ENCODE results near the gene SLC16A13. TPM values are rescaled to one million over a fixed set of nuclear protein-coding genes. Genes with fewer than 3 reads are reported as not detected.
A peak's percentile ranks its signal among the peaks of the same experiment; 100 is the strongest.
"Not testable (repeated sequence)": the region's sequence is repeated elsewhere in the genome, so short reads cannot be mapped to it uniquely, and the experiment has no call there.

Gene SLC16A13, protein sequence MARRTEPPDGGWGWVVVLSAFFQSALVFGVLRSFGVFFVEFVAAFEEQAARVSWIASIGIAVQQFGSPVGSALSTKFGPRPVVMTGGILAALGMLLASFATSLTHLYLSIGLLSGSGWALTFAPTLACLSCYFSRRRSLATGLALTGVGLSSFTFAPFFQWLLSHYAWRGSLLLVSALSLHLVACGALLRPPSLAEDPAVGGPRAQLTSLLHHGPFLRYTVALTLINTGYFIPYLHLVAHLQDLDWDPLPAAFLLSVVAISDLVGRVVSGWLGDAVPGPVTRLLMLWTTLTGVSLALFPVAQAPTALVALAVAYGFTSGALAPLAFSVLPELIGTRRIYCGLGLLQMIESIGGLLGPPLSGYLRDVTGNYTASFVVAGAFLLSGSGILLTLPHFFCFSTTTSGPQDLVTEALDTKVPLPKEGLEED
- polyA plus RNA-seq = 1 to 10 TPM in 2 of 3 donors, under 1 TPM in 1; 0.49 to 2.6 (median 2.1) TPM

DNA sequence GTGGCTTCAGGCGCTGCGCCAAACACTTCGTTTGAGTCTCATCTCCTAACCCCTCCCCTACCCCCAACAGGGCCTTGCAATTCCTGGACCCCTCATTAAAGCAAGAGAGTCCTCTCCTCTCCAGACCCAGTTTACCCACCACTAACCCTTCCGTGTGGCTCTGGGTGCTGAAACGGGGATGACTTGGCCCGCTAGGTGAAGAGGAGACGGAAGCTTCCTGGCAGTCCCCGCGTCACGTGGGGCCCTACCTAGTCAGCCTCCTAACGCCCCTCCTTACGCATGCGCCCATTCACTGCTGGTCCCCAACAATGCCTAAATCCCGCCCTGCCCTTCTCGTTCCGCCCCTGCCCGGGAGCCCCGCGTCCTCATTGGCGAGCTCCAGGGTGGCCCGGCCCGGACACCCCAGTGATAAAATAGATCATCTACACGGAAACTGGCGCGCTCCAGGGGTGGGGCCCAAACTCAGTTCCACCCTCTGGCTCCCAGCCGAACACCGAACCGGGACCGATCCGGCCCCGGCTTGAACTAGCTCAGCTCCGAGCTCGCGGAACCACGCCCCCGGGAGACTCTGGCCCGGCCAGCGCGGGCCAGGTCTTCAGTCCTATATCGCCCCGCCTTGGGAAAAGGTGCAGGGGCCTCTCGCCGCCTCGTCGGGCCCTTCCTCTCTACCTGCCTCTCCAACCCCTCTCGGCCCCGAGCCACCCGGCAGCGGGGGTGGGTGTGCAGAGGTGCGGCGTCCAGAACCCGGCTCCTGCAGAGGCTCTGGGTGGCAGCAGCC lies at the start of gene SLC16A13:
Gene SLC16A13 (plus strand): TSS at position 425 of the 778 bp plus-strand sequence. CDS start 368 bp downstream, outside the sequence.
- H3K4me1 Mint-ChIP-seq = peaks cover 53 to 76% of the 10 kb centered on the region in 2 donors
- peak within 1 kb of the TSS; percentile 92 to 96 (median 94) for H3K4me3 Mint-ChIP-seq
- H3K36me3 Mint-ChIP-seq = no peaks in the 10 kb centered on the region
- peak within 1 kb of the TSS; percentile 95 to 98 (median 97) for H3K27ac Mint-ChIP-seq
- H3K9me3 Mint-ChIP-seq = no peaks in the 10 kb centered on the region
- peaks cover 0 to 8% (median 0%) of the 10 kb centered on the region in 3 donors for H3K27me3 Mint-ChIP-seq (ENCODE audit: low read depth in 3 of 3)
- peak; percentile 97 to 98 (median 98) for DNase-seq

DNA sequence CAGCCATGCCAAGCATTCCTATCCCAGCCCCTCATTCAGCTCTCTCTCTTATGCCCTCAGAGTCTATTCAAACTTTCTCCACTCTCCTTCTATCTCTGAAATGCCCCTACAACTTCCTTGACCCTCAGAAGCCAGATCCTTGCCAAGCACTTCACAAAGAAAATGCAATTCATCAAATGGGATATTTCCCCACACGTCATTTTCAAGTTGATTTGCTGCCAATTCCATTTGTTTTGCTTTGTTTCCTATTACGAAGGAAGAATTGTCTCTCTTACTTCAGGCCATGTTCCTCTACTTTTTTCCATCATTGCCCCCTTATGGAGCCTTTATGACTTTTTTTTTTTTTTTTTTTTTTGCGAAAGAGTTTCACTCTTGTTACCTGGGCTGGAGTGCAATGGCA lies 49.1 kb upstream of the SLC16A13 start:
- Mint-ChIP-seq H3K27ac (no peak overlapping the region), H3K9me3 (no peaks in the 10 kb centered on the region), H3K27me3 (ENCODE audit: low read depth in 3 of 3) (peaks cover 0 to 5% (median 0%) of the 10 kb centered on the region in 3 donors), H3K4me3 (no peak overlapping the region), H3K36me3 (peaks cover 0 to 5% (median 3%) of the 10 kb centered on the region in 3 donors), H3K4me1 (no peaks in the 10 kb centered on the region)
- DNase-seq = no peak

DNA sequence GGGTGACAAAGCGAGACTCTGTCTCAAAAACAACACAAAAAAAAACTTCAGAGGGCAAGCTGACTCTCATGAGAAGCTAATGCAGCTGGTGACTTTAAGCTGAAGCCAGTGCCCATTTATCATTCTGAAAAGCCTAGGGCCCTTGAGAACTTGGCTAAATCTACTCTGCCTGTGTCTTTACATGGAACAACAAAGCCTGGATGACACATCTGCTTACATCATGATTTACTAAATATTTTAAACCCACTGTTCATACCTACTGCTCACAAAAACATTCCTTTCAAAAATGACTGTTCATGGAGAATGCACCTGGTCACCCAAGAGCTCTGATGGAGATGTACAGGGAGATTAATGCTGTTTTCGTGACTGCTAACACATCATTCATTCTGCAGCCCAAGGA lies 46.0 kb upstream of the SLC16A13 start:
- Mint-ChIP-seq H3K9me3 (no peaks in the 10 kb centered on the region), H3K4me1 (peaks cover under 1 to 6% of the 10 kb centered on the region in 2 donors), H3K4me3 (no peak overlapping the region), H3K27me3 (ENCODE audit: low read depth in 3 of 3) (peaks cover 0 to 5% (median 2%) of the 10 kb centered on the region in 3 donors), H3K27ac (no peak overlapping the region), H3K36me3 (peaks cover 0 to 5% (median 4%) of the 10 kb centered on the region in 3 donors)
- DNase-seq = no peak

DNA sequence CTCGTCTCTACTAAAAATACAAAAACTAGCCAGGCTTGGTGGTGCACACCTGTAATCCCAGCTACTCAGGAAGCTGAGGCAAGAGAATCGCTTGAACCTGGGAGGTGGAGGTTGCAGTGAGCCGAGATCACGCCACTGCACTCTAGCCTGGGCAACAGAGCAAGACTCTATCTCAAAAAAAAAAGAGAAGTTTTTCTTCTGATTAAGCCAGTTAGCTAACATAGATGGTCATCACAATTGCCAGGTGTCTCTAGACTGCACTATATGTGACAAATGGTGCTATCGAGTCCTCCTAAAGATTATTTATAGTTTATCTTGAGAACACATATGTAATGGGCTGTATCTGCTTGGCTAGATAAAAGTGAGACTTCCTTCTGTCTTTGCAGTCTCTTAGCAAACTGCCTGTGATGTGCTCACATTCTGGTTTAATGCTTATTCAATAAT lies 42.2 kb upstream of the SLC16A13 start:
- not testable (repeated sequence) for H3K4me1 Mint-ChIP-seq; H3K27me3 Mint-ChIP-seq (ENCODE audit: low read depth in 3 of 3); H3K4me3 Mint-ChIP-seq; H3K9me3 Mint-ChIP-seq; DNase-seq
- peaks cover 10 to 14% (median 13%) of the 10 kb centered on the region in 3 donors for H3K36me3 Mint-ChIP-seq
- H3K27ac Mint-ChIP-seq = peak overlapping the region in 3 of 6 donors; percentile 6 to 30 (median 29)

DNA sequence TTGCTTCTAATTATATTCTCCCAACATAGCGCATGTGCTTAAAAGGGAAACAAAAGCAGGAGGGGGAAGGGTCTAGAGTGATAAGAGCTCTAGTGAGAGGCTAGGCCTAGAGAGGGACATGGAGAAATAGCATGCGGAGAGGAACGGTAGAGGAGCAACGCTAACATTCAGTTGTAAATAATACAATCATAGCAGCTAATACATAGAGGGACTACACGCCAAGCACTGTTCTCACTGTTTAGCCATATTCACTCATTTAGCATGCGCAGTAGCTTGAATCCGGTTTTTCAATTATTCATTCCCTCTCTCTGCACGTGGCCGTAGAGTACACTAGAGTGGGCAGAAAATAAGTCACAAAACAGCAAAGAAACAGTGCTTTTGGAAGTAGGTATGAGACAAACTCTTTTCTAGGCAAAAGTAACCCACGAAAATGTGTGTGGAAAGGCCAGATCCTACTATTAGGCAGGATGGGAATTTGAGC lies 41.7 kb upstream of the SLC16A13 start:
- H3K4me3 Mint-ChIP-seq = no peak overlapping the region
- H3K36me3 Mint-ChIP-seq = peaks cover 10 to 16% (median 14%) of the 10 kb centered on the region in 3 donors
- peak overlapping the region in 3 of 6 donors; percentile 6 to 30 (median 29) for H3K27ac Mint-ChIP-seq

DNA sequence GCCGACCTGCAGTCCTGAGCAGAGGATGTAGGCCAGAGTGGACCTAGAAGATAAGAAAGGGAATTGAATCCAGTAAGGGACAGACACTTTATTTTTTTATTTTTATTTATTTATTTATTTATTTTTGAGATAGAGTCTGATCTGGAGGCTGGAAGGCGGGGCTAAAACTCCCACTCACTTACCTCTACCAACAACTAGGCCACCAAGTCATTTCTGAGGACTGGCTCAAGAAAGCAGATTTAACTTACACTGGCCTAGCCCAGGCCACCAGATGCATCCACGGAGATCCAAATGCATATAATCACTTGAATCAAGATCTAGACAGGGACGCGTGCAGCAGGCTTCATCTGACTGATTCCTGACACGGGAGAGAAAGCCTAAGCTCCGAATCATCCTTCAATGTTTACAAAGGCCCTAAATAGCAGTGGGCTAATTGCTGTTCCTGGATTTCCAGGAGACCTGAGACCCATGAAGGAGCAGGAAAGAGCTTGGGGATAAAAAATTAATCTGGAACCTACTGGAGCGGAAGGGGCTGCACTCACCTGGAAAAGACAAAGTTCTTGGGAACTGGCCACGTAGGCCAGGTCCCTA lies 41.1 kb upstream of the SLC16A13 start:
- Mint-ChIP-seq H3K27me3 (ENCODE audit: low read depth in 3 of 3) (peaks cover 0 to 3% (median 2%) of the 10 kb centered on the region in 3 donors), H3K36me3 (peaks cover 10 to 20% (median 16%) of the 10 kb centered on the region in 3 donors)

More for the DNA sequence above, 41.7 kb upstream of the SLC16A13 start:
- Mint-ChIP-seq H3K4me1 (peaks cover 5 to 8% of the 10 kb centered on the region in 2 donors), H3K9me3 (no peaks in the 10 kb centered on the region), H3K27me3 (ENCODE audit: low read depth in 3 of 3) (peaks cover 0 to 3% (median 2%) of the 10 kb centered on the region in 3 donors)
- no peak for DNase-seq

DNA sequence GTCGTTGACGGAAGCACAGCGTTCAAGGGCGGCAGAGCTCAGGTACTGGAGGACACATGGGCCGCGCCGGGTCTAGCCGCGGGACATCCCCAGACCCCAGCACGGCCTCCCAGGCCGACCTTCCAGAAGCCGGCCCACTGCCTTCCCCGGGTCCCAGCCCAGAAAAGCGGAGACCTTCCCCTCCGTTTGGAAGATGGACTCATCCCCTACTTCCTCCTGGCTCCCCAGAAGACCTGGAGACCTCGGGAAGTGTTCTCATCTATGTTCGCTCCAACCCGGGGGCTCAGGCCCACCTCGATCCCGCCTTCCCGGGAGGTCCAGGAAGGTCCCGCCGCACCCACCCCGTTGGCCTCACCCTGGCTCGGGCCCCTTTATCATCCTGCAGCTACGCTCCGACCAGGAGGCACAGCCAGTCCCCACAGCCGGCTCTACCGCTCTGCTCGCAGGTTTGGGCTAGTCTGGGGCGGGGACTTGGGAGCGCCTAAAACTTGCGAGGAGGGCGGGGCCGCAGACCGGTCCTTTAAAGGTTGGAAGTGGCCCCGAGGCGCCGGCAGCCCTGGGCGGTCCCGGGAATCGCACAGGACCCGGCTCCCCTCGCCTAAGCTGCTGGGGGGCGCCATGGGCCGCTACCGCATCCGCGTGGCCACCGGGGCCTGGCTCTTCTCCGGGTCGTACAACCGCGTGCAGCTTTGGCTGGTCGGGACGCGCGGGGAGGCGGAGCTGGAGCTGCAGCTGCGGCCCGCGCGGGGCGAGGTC lies 40.1 kb upstream of the SLC16A13 start, which contains the start of gene ALOX12:
Gene ALOX12 (plus strand): TSS at position 550 of the 756 bp plus-strand sequence. CDS start 69 bp downstream, at position 619.
- H3K27ac Mint-ChIP-seq = peak within 1 kb of the TSS in 1 of 6 donors; percentile 35
- peak within 1 kb of the TSS in 1 of 5 donors; percentile 27 for H3K4me3 Mint-ChIP-seq
- peaks cover 14 to 25% (median 20%) of the 10 kb centered on the region in 3 donors for H3K36me3 Mint-ChIP-seq
- DNase-seq = no peak
- H3K4me1 Mint-ChIP-seq = peaks cover 5 to 8% of the 10 kb centered on the region in 2 donors
- peaks cover 1 to 2% (median 2%) of the 10 kb centered on the region in 3 donors for H3K27me3 Mint-ChIP-seq (ENCODE audit: low read depth in 3 of 3)
- no peaks in the 10 kb centered on the region for H3K9me3 Mint-ChIP-seq

More for the DNA sequence above, 41.1 kb upstream of the SLC16A13 start:
- DNase-seq = no peak
- no peaks in the 10 kb centered on the region for H3K9me3 Mint-ChIP-seq
- no peak overlapping the region for H3K4me3 Mint-ChIP-seq
- H3K27ac Mint-ChIP-seq = peak overlapping the region in 1 of 6 donors; percentile 35
- H3K4me1 Mint-ChIP-seq = peaks cover 5 to 8% of the 10 kb centered on the region in 2 donors

DNA sequence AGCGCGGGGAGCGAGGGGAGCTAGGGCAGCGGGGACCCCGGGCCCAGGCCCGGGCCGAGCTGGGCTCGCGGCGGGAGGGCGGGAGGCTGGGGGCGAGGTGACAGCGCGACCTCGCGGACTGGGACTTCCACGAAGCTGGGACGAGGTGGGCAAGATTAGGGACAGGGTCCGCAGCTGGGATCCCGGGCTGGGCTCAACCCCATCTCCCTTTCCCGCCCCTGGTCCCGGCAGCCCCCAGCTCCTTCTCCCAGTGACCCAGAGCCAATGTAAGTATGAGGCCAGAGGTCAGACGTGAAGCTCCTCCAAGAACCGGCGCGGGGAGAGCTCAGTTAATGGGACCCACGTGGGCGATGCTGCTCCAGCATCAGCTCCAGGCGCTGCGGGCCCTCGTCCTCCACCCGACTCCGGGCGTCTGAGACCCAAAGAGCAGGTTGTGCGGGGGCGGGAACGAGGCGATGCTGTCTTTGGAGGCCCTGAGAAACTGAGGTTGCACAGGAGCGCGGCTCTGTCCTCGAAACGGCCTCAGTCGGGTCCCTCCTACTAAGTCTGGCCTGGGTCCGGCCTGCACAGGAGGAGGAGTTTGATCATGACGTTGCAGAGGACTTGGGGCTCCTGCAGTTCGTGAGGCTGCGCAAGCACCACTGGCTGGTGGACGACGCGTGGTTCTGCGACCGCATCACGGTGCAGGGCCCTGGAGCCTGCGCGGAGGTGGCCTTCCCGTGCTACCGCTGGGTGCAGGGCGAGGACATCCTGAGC lies 39.4 kb upstream of the SLC16A13 start:
- H3K9me3 Mint-ChIP-seq = no peaks in the 10 kb centered on the region
- peaks cover 14 to 25% (median 25%) of the 10 kb centered on the region in 3 donors for H3K36me3 Mint-ChIP-seq
- H3K27ac Mint-ChIP-seq = no peak overlapping the region
- H3K4me3 Mint-ChIP-seq = no peak overlapping the region
- DNase-seq = no peak
- peaks cover 1 to 2% (median 1%) of the 10 kb centered on the region in 3 donors for H3K27me3 Mint-ChIP-seq (ENCODE audit: low read depth in 3 of 3)
- H3K4me1 Mint-ChIP-seq = peaks cover 7 to 8% of the 10 kb centered on the region in 2 donors

DNA sequence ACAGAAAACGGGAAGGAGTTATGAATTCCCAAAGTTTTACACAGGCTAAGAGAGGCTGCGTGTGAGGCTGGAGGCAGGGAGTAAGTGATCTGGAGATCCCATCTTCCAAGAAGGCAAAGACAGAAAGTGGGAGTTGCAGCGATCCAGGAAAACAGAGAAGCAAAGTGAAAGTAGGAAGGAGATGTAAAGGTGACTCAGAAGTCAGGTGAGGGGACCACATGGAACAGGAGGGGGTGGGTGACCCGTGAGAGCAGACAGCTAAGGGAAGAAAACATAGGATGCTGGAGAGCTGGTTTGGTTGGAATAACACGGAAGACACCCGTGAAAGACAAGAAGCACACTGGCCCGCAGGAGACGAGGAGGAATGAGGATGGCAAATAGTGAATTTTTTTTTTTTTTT lies 38.6 kb upstream of the SLC16A13 start:
- peaks cover 17 to 31% (median 25%) of the 10 kb centered on the region in 3 donors for H3K36me3 Mint-ChIP-seq
- no peak for DNase-seq
- H3K9me3 Mint-ChIP-seq = no peaks in the 10 kb centered on the region
- peaks cover 0 to 1% (median 1%) of the 10 kb centered on the region in 3 donors for H3K27me3 Mint-ChIP-seq (ENCODE audit: low read depth in 3 of 3)
- H3K27ac Mint-ChIP-seq = no peak overlapping the region
- peaks cover 9 to 12% of the 10 kb centered on the region in 2 donors for H3K4me1 Mint-ChIP-seq
- no peak overlapping the region for H3K4me3 Mint-ChIP-seq

DNA sequence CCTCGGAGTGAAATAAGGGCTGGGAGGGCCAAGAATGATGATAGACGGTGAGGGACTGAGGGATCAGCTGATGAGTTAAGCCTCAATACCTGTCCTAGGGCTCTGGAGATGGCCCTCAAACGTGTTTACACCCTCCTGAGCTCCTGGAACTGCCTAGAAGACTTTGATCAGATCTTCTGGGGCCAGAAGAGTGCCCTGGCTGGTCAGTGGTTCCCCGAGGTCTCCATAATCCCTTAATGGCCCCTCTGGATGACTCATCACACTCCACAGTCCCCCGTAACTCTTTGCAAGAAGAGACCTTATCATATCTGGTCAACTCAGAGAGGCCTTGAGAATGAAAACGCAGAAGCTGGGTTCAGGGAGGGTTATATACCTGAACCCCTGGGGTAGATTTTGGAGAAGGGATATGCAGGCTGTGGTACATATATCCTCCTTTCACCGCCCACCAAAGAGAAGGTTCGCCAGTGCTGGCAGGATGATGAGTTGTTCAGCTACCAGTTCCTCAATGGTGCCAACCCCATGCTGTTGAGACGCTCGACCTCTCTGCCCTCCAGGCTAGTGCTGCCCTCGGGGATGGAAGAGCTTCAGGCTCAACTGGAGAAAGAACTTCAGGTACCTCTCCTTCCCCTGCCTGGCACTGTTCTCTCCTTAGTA lies 36.8 kb upstream of the SLC16A13 start:
- Mint-ChIP-seq H3K9me3 (no peaks in the 10 kb centered on the region), H3K27ac (peak overlapping the region in 1 of 6 donors; percentile 67), H3K36me3 (peaks cover 18 to 41% (median 25%) of the 10 kb centered on the region in 3 donors), H3K4me3 (no peak overlapping the region), H3K4me1 (peaks cover 13 to 22% of the 10 kb centered on the region in 2 donors), H3K27me3 (ENCODE audit: low read depth in 3 of 3) (peaks cover 0 to 1% (median 1%) of the 10 kb centered on the region in 3 donors)
- no peak for DNase-seq

DNA sequence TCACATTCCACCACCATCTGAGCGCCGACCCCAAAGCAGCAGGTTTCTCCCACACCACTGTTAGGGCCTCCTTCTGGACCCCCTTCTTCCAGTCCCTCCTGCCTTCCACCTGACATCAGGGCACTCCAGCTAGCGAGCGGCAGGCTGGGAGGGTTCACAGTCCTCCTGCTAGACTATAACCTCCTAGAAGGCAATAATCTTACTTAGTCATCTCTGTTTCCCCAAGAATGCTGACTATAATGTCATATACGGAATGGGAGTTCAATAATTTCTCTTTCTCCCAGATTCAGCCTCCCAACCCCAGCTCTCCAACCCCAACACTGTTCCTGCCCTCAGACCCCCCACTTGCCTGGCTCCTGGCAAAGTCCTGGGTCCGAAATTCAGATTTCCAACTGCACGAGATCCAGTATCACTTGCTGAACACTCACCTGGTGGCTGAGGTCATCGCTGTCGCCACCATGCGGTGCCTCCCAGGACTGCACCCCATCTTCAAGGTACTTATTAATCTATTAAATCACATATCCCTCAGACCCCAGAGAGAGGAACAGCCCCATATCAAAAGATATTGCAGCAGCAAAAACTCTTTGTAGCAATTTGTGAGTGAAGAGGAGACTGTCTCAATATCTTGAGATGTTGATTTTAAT lies 34.4 kb upstream of the SLC16A13 start:
- Mint-ChIP-seq H3K27me3 (ENCODE audit: low read depth in 3 of 3) (peaks cover 1 to 4% (median 2%) of the 10 kb centered on the region in 3 donors), H3K4me3 (no peak overlapping the region), H3K4me1 (peaks cover 18 to 22% of the 10 kb centered on the region in 2 donors), H3K36me3 (peaks cover 15 to 41% (median 22%) of the 10 kb centered on the region in 3 donors), H3K9me3 (no peaks in the 10 kb centered on the region), H3K27ac (peak overlapping the region in 4 of 6 donors; percentile 18 to 36 (median 22))
- DNase-seq = no peak
